NCI-H2081 treated with DMSO at 0.1 percent for 48 hours (cell line): ENCODE results near the gene SDK2.

Experiments used
- DNase-seq: peaks from one replicate; lab custom pipeline; 2025; lab: John Stamatoyannopoulos, UW

The SDK2 gene

DNA sequence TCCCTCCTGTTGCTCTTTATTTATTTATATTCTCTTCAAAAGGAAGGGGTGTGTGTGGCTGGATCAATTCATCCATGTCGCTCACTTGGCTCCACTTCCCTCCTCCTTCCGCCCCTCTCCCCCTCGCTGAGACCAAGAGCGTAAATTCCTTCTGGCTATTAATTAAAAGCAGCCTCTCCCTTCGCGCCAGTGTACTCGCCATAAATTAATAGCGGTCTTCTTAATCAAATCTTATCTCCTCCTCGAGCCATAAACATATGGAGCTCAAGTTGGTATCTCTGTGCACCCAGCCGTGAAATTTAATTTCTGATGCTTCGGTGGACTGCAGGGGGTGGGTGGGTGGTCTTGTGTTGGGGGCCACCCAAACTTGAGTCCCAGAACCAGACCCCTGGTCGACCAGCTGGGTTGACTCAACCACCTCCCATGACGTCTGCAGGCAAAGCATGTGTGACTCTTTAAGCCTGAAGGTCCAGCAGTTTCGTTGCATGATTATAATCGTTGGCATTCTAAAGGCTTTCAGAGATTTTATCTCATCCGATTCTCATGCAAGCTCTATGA is 57.9 kb downstream of the SDK2 start:
- no peak for DNase-seq

DNA sequence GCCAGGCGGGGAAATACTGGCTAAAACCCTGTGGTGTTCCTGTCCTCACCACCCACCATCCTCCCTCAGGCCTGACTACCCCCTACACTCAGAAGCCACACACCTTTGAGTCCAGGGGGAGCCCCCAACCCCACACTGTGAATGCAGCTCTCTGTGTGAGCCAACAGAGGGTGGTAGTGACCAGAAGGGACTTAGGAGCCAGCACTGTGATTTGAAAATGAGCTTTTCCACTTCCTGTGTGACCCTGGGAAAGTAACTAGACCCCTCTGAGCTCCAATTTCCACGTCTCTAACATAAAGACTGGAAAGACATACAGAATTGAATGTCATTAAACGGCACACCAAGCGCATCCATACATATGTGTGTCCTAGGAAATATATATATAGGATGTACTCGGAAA is 58.7 kb downstream of the SDK2 start:
- no peak for DNase-seq

GRCh38 chr17:73584987-73585386 is 59.3 kb downstream of the SDK2 start:
- DNase-seq, result no peak

GRCh38 chr17:73584049-73584448 is 60.2 kb downstream of the SDK2 start:
- no peak for DNase-seq

- no peak for DNase-seq
These were observed 61.4 kb downstream of the SDK2 start for GRCh38 chr17:73582821-73583220.

DNA sequence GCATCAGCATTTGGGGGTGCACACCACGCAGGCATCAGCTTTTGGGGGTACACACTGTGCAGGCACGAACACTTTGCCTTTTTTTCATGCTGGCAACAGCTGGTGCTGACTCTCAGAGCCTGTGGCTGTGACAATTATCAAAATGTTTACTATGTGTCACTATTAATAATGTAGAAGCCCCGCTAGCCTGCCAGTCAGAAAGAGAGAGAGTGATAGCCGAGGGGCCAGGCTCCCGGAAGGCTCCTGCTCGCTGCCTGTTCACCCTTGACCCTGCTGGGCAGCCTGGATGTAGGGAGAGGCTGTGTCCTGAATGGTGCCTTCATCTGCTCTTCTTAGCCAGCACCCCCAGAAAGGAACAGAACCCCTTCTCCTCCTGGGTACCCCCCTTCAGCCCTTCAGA is 61.9 kb downstream of the SDK2 start:
- no peak for DNase-seq

DNA sequence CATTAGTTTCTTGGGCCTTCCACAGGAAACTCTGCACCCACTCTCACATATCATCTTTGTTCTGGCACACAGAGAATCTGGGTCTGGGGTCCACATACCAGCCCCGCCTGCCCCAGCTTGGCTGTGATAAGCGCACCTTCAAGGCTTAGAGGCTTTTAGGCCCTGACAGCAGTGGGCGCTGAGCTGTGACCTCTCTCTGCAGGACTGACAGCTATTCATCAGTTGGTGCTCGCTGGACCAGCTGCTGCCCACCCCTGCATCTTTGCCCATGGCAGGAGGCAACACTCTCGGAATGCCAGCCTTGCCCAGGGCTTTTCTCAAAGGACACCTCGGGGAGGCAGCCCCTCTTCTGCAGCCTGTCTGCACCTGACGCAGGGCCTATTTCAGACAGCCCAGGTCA is 62.9 kb downstream of the SDK2 start:
- no peak for DNase-seq

DNA sequence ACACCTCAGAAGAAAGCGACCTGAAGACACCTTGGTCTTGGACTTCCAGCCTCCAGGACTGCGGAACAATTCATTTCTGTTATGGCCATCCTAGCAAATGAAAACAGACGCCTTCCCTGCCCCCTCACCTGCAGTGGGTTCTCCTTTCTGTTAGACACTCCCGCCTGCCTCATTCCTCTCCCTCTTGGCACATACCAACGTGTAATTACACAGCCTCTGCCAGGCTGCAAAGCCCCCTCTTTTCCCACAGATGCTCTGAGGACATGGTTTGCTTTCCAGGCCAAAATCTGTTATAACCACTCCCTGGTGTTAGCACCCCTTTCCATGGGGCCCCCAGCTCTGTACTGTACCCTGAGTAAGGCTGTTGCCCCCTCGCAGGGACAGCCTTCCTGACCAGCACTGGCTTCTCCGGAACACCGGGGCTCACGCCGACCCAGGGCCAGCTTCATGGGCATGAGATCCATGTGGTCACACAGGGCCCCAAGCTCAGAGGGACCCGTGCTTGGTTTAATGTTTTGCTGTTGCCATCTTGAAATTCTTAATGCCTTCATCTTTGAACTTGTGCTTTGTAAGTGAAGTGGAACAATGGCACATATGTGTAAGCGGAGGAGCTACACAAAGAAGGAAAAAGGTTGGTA is 64.1 kb downstream of the SDK2 start:
- DNase-seq, result no peak

DNA sequence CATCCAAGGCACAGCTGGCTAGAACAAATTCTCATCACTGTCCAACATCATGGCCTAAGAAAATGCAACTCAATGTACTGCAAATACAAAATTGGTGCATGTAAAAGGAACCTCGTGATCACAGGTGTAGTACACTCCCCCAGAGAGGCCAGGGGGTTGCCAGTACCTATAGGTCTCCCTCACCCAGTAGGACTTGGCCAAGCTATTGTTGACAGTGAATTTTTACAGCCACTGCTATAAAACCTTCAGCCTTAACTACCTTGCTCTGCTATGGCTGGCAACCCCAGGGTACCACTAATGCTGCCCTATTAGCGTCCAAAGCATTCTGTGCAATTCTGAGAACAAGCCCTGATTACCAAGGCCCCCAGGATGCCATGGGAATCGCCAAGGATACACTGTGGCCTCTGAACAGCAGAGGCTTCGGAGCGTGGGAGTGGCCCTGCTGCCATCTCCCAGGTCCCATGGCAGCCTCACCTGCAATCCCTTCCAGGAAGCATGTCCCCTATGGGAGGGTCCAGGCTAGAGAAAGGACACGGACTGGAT is 67.6 kb downstream of the SDK2 start:
- no peak for DNase-seq

- no peak for DNase-seq
These were observed 68.6 kb downstream of the SDK2 start for GRCh38 chr17:73575470-73576221.

DNA sequence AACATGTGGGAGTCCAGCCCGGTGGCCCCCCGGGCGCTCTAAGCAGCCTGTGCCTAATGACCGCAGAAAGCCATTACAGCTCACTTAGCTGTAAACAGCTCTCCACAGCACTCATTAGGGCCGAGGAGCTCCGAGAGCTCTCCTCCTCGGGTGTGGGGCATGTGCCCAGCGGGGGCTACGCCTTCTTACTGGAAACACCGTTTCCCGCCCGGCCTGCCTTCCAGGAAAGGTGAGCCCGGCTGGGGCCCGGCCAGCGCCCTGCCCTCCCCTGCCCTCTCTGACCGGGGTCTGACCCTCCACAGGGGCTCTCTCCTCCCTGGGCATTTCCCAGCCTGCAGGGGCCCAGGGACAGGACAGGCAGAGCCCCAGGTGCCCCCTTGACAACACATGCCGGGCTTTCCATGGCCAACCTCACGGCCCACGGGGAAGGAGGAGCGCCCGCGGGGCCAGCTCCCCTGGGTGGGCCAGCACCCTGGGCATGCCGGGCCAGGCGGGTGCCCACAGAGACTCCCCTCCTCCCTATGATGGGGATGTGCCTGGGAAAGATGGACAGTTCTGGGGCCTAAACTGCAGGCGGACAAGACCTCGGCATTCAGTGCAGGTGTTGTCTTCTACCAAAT is 72.6 kb downstream of the SDK2 start:
- no peak for DNase-seq

DNA sequence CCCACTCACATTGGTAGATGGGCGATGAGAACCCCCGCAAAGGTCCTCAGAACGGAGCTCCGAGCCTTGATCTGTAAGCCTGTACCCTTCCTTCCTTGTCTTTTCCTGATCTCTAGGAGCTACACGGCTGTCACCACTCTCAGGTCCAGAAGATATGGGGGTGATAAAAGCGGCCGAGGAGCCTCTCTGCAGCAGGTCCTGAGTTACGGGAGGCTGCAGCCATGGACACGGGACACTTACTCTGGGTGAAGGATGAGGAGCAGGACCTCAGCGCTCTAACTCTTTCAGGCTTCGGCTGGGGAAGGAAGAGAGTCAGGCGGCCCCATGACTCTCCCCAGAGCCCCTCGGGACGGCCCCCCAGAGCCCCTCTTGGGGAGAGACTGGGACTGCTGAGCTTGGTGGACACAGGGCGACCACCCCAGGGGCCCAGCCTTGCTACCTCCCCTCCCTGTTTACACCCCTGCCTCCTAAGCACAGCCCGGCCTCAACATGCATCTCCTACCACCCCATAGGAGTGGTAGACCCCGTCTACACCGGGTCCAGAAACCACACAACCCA is 74.4 kb downstream of the SDK2 start:
- DNase-seq, result no peak

- DNase-seq, result no peak
These were observed 75.3 kb downstream of the SDK2 start for GRCh38 chr17:73568934-73569333.

DNA sequence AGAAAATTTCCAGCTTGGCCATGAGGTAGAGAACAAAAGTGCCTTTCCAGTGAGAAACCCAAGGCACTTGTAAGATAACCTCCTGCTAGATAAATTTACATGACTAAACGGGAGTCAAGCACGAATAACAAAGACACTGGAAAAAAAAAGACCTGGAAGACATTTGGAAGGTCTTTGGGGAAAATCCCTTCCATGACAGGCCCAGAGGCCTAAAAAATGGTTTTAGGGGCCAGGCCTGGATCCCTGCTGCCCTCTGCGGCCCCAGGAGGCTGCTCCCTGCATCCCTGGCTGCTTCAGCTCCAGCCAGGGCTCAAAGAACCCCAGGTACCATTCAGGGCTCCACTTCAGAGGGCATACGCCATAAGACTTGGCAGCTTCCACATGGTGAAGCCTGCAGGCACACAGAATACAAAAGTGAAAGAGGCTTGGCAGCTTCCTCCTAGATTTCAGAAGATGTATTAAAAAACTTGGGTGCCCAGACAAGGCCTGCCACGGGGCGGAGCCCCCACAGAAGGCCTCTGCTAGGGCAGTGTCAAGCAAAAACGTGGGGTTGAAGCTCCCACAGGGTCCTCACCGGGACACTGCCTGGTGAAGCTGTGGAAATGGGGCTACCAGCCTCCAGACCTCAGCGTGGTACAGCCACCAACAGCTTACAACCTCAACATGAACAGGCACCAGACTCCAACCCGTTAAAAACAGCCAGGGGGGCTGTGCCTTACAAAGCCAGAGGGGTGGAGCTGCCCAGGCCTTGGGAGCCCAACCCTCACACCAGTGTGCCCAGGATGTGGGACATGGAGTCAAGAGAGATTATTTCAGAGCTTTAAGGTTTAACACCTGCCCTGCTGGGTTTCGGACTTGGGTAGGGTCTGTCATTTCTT is 77.1 kb downstream of the SDK2 start:
- DNase-seq, result no peak

GRCh38 chr17:73564843-73565242 is 79.4 kb downstream of the SDK2 start:
- DNase-seq, result no peak

- DNase-seq, result no peak
These were observed 81.3 kb downstream of the SDK2 start for GRCh38 chr17:73562896-73563295.

DNA sequence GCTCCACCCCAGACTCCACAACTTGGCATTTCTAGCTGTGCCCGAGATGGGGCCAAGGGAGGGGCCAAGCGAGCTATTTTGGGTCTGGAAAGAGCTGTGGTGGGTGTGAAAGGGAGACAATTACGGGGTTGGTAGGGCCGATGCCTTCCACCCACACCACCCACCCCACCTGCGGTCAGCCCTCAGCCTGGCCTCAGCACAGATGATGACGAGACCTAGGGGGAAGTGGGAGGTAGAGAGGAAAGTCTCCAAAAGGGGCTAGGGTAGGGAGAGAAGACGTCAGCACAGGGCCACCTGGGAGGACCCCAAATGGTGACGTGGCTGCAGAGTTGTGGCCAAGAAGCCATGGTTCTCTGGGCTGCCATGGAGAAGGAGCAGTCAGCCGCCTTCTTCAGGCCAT is 83.1 kb downstream of the SDK2 start:
- no peak for DNase-seq

DNA sequence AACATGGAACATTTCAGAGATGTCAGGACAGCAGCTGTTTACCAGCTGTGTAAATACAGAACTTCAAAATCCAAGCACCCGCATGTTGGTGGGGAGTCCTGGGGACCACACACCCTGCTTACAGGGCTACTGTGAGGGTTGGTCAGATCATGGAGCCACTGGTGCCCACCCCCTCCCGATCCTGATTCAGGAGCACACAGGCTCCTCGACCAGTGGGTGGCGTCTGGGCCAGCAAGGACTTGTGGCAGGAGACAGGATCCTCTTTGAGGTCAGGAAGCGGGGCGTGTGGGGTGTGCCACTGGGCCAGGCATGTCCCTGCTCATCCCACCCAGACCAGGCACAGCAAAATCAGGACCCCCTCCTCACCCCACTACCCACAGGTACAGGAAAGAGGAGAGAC is 83.6 kb downstream of the SDK2 start:
- DNase-seq, result no peak

- DNase-seq, result no peak
These were observed 84.7 kb downstream of the SDK2 start for GRCh38 chr17:73559532-73559931.

DNA sequence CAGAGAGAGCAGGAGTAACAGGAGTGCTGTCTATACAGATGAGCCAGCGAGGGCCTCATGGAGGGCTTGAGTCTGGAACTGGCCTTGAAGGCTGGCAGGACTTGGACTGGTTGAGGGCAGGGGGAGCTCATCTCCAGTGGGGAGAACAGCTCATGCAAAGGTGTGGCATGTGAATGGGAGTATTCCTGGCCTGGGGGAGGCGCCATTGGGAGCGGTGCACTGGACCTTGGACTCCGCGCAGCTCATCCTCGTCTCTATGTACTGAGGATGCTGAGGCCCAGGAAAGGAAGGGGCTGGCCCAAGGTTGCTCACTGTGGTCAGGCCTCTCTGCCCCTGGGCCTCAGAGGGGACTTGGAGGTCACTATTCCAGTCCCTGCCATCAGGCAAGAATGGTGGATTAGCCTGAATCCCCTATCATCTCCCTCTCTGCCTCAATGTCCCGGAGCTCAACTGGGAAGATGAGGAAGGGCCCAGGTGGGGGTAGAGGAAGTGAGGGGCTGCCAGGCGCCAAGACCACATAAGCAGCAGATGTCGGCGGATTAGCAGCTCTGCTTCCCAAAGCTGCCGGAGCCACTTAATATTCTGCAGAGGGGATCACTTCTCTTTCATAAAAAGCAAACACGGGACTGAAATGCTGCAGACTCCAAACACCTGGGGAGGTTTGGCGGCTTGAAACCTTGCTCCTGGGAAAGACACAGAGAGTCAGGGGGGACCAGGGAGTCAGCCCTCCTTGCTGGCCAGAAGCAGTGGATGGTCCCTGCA is 88.9 kb downstream of the SDK2 start:
- DNase-seq, result no peak

DNA sequence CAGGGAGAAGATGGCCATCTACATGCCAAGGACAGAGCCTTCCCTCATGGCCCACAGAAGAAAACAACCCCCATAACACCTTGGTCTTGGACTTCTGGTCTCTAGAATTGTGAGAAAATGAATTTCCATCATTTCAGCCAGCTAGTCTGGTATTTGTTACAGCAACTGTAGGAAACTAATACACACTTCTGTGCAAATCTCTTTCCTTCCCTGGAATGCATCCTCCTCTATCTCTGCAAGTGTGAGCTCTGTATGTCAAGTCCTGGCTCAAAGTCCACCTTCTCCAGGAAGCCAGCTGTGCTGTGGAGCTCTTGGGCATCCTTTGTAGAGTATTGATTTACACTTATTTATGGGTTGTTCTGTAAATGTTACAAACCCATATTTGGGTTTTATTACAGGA is 89.7 kb downstream of the SDK2 start:
- no peak for DNase-seq
